ENCODE measurements around the gene TET3. TPM values are rescaled to one million over a fixed set of nuclear protein-coding genes. Genes with fewer than 3 reads are reported as not detected.

The TET3 gene
- polyA plus RNA-seq, 1 of the 3 experiments (the other 2 are of a cell fraction): 1.6 TPM

Small RNA genes lying within 50 kb of the gene (small RNA-seq; reads per million reads assigned to genes)
- 0 reads per million in 7 experiments for gene AC110801.1
- 0 reads per million in 7 experiments for gene RNA5SP97

Other genes starting within 250 kb of the TET3 start
- gene TPRKB, start 247.6 kb upstream of the TET3 start, polyA plus RNA-seq (2012; rRNA removed): 32.1 and 44.5 TPM in 2 replicates
- gene DUSP11, start 204.8 kb upstream of the TET3 start, polyA plus RNA-seq (2012; rRNA removed): 14.4 and 19.3 TPM in 2 replicates
- gene C2orf78, start 200.7 kb upstream of the TET3 start, polyA plus RNA-seq (2012; rRNA removed): 0.02 and 0.06 TPM in 2 replicates
- 42.2 and 54.5 TPM in 2 replicates for gene STAMBP, start 155.9 kb upstream of the TET3 start, polyA plus RNA-seq (2012; rRNA removed)
- 0.10 and 0.25 TPM in 2 replicates for gene ACTG2, start 91.9 kb upstream of the TET3 start, polyA plus RNA-seq (2012; rRNA removed)
- gene DGUOK, start 58.0 kb upstream of the TET3 start, polyA plus RNA-seq (2012; rRNA removed): 122 and 130 TPM in 2 replicates
- 64.4 and 90.1 TPM in 2 replicates for gene BOLA3, start 163.0 kb downstream of the TET3 start, polyA plus RNA-seq (2012; rRNA removed)
- gene MOB1A, start 194.0 kb downstream of the TET3 start, polyA plus RNA-seq (2012; rRNA removed): 15.3 and 19.7 TPM in 2 replicates
- 68.6 and 82.6 TPM in 2 replicates for gene MTHFD2, start 213.7 kb downstream of the TET3 start, polyA plus RNA-seq (2012; rRNA removed)